KOPT-K1 (cell line): ENCODE results near the gene SLC10A6.

Experiments used
- H3K27ac ChIP-seq: fragments of 200-600 bp; sonication (generic); 2 replicates; pipeline ENCODE4 v1.5.1; 2016; ENCODE audit warnings: antibody characterized with exemption, mild to moderate bottlenecking, low read depth, low read length; ENCODE audit not compliant: poor library complexity, severe bottlenecking
- H3K36me3 ChIP-seq: fragments of 200-600 bp; sonication (generic); 2 replicates; pipeline ENCODE4 v1.5.1; 2017; ENCODE audit warnings: antibody characterized with exemption, mild to moderate bottlenecking, low read length, moderate library complexity; ENCODE audit not compliant: insufficient read depth
- H3K9me3 ChIP-seq: fragments of 200-600 bp; sonication (generic); 2 replicates; pipeline ENCODE4 v1.5.1; 2017; ENCODE audit warnings: antibody characterized with exemption, low read length, mild to moderate bottlenecking; ENCODE audit not compliant: insufficient read depth, poor library complexity, severe bottlenecking

Gene SLC10A6

DNA sequence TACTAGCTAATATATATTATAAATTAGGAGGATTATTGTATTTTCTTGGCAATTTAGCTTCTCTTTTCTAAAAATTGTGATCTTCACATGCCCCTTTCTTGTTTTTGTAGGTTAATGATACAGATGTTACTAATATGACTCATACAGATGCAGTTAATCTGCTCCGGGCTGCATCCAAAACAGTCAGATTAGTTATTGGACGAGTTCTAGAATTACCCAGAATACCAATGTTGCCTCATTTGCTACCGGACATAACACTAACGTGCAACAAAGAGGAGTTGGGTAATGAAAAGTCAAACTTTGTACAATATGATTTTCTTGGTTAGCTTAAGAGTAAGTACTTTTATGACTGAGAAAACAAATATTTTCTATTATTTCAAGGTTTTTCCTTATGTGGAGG lies 74.1 kb downstream of the SLC10A6 start:
- no peaks in the 10 kb centered on the region for H3K36me3 ChIP-seq
- H3K27ac ChIP-seq: no peak overlapping the region
- H3K9me3 ChIP-seq: no peaks in the 10 kb centered on the region
